Activated CD4-positive, alpha-beta memory T cell treated with anti-CD3 and anti-CD28 coated beads, Interleukin-2, amount 10 ng/mL, durations not matched to agents 7 days and 5 days (primary cell): ENCODE measurements around the gene SPECC1L. TPM values are rescaled to one million over a fixed set of nuclear protein-coding genes. Genes with fewer than 3 reads are reported as not detected.
"Not testable (repeated sequence)": the region's sequence is repeated elsewhere in the genome, so short reads cannot be mapped to it uniquely, and the experiment has no call there.

ENCODE experiments used
- CTCF ChIA-PET: fragments of 350-600 bp; sonication (Branson Sonifier 250); formaldehyde crosslinking; loops from one replicate; lab custom pipeline; 2021; ENCODE audit warnings: antibody characterized with exemption, inconsistent platforms; lab: Charles Lee
- POLR2A ChIA-PET: fragments of 350-600 bp; sonication (Branson Sonifier 250); formaldehyde crosslinking; loops from one replicate; lab custom pipeline; 2021; ENCODE audit warnings: antibody characterized with exemption; lab: Charles Lee
- DNase-seq: peaks from one replicate; pipeline ENCODE4 v3.0.0-alpha.2; 2020
- H3K27ac Mint-ChIP-seq: one replicate; pipeline ENCODE4 v1.8.0; 2021; ENCODE audit warnings: mild to moderate bottlenecking, mixed read lengths
- H3K27me3 Mint-ChIP-seq: one replicate; pipeline ENCODE4 v1.8.0; 2021; ENCODE audit warnings: mixed read lengths
- H3K36me3 Mint-ChIP-seq: one replicate; pipeline ENCODE4 v1.8.0; 2021; ENCODE audit warnings: low read depth, mixed read lengths
- H3K4me1 Mint-ChIP-seq: one replicate; pipeline ENCODE4 v1.8.0; 2021; ENCODE audit warnings: mixed read lengths
- H3K4me3 Mint-ChIP-seq: one replicate; pipeline ENCODE4 v1.8.0; 2021; ENCODE audit warnings: mild to moderate bottlenecking, mixed read lengths
- H3K9me3 Mint-ChIP-seq: one replicate; pipeline ENCODE4 v1.8.0; 2021; ENCODE audit warnings: mixed read lengths
- total RNA-seq, 2 experiments: library from RNA; stranded (reverse); gene quantifications; one replicate each; pipeline ENCODE4 v1.2.3, GENCODE V29; 2021

SPECC1L gene
- total RNA-seq, 2 experiments from 2014 or later = 33.2 to 37.9 TPM

DNA sequence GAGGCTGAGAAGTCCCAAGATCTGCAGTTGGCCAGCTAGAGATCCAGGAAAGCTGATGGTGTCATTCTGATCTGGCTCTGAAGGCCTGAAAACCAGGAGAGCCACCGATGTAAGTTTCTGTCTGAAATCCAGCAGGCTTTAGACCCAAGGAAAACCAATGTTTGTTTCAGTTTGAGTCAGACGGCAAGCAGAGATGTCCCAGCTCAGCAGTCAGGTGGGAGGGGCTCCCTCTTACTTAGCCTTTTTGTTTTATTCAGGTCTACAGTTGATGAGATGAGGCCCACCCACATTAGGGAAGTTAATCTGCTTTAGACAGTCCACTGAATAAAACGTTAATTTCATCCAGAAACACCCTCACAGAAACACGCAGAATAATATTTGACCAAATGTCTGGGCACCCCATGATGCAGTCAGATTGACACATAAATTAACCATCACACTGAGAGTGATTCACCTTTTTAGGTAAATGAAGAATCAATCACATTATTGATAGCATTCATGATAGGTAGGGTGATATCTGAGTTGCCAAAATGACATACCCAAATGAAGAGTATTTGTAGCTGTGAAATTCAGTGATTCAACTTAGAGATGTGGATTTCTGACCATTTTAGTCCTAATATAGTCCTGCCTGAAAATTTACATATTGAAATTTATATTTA, 28.0 kb downstream of the SPECC1L start:
- H3K27me3 Mint-ChIP-seq, H3K27ac Mint-ChIP-seq, CTCF ChIA-PET, DNase-seq, H3K9me3 Mint-ChIP-seq, H3K4me3 Mint-ChIP-seq, POLR2A ChIA-PET: not testable (repeated sequence)
- H3K4me1 Mint-ChIP-seq = peaks cover 31% of the 10 kb centered on the region
- H3K36me3 Mint-ChIP-seq = peaks cover 24% of the 10 kb centered on the region

DNA sequence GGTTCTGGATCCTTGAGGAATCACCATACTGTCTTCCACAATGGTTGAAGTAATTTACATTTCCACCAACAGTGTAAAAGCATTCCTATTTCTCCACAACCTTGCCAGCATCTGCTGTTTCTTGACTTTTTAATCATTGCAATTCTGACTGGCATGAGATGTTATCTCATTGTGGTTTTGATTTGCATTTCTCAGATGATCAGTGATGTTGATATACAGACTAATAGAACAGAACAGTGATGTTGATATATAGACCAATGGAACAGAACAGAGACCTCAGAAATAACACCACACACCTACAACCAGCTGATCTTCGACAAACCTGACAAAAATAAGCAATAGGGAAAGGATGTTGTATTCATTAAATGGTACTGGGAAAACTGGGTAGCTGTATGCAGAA, 29.9 kb downstream of the SPECC1L start:
- H3K4me3 Mint-ChIP-seq, DNase-seq, H3K27me3 Mint-ChIP-seq, H3K27ac Mint-ChIP-seq, H3K9me3 Mint-ChIP-seq, POLR2A ChIA-PET: not testable (repeated sequence)
- peaks cover 49% of the 10 kb centered on the region for H3K4me1 Mint-ChIP-seq
- H3K36me3 Mint-ChIP-seq = peaks cover 32% of the 10 kb centered on the region
- CTCF ChIA-PET = interaction anchor here (0.9 kb wide), 1 partner anchor 244 kb away, joined by 3 read pairs; no protein-coding TSS in a partner anchor

GRCh38 chr22:24302591-24302990, 32.0 kb downstream of the SPECC1L start:
- ChIA-PET POLR2A (no interaction called here), CTCF (no interaction called here)
- no peak overlapping the region for H3K27ac Mint-ChIP-seq
- H3K9me3 Mint-ChIP-seq = no peaks in the 10 kb centered on the region
- no peak for DNase-seq
- H3K27me3 Mint-ChIP-seq = no peaks in the 10 kb centered on the region
- peaks cover 45% of the 10 kb centered on the region for H3K36me3 Mint-ChIP-seq
- peaks cover 55% of the 10 kb centered on the region for H3K4me1 Mint-ChIP-seq
- H3K4me3 Mint-ChIP-seq = no peak overlapping the region

DNA sequence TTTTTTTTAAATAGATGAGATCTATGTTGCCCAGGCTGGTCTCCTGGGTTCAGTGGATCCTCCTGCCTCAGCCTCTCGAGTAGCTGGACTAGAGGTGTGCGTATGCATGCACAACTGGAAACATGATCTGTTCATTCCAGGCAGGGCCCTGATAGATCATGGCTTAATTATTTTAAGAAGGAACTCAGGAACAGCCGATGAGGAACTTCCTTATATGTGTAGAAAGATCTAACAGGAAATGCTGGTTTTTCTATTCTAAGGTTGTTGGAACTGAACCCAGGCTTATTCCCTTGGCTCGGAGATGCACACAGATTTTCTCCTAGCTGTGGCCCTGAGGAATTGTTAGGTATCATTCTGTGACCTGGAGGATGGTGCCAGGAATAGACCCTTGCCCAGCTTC, 32.4 kb downstream of the SPECC1L start:
- peaks cover 45% of the 10 kb centered on the region for H3K36me3 Mint-ChIP-seq
- no peak for DNase-seq
- peaks cover 55% of the 10 kb centered on the region for H3K4me1 Mint-ChIP-seq
- CTCF ChIA-PET = no interaction called here
- H3K4me3 Mint-ChIP-seq = no peak overlapping the region
- H3K27ac Mint-ChIP-seq = no peak overlapping the region
- H3K9me3 Mint-ChIP-seq = no peaks in the 10 kb centered on the region
- H3K27me3 Mint-ChIP-seq = no peaks in the 10 kb centered on the region
- POLR2A ChIA-PET = no interaction called here

GRCh38 chr22:24304062-24304675, 33.5 kb downstream of the SPECC1L start:
- ChIA-PET POLR2A (no interaction called here), CTCF (no interaction called here)
- Mint-ChIP-seq H3K36me3 (peaks cover 48% of the 10 kb centered on the region), H3K9me3 (no peaks in the 10 kb centered on the region), H3K27ac (no peak overlapping the region), H3K4me3 (no peak overlapping the region), H3K27me3 (no peaks in the 10 kb centered on the region), H3K4me1 (peaks cover 46% of the 10 kb centered on the region)
- DNase-seq = no peak

DNA sequence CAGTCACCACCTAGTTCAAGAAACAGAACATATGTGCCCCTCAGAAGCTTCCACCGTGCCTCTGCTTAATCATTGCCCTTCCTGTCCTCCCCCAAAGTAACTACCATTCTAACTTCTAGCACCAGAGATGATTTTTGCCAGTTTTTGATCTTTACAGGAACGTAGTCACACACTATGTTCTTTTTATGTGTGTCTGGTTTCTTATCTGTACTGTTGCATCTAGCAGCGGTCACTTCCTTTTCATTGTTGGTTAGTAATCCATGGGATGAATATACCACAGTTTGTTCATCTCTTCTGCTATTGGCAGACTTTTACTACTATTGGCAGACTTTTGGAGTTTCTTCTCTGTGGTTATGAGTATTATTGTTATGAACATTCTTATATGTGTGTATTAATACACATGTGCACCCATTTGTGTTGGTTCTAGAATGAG, 34.6 kb downstream of the SPECC1L start:
- CTCF ChIA-PET = no interaction called here
- no peak overlapping the region for H3K4me3 Mint-ChIP-seq
- H3K9me3 Mint-ChIP-seq = no peaks in the 10 kb centered on the region
- no peaks in the 10 kb centered on the region for H3K27me3 Mint-ChIP-seq
- peaks cover 42% of the 10 kb centered on the region for H3K4me1 Mint-ChIP-seq
- H3K36me3 Mint-ChIP-seq = peaks cover 49% of the 10 kb centered on the region
- peak overlapping the region; percentile 34 for H3K27ac Mint-ChIP-seq
- DNase-seq = no peak
- POLR2A ChIA-PET = interaction anchor here (1.0 kb wide), 1 partner anchor 105 kb away, joined by 3 read pairs; no protein-coding TSS in a partner anchor

DNA sequence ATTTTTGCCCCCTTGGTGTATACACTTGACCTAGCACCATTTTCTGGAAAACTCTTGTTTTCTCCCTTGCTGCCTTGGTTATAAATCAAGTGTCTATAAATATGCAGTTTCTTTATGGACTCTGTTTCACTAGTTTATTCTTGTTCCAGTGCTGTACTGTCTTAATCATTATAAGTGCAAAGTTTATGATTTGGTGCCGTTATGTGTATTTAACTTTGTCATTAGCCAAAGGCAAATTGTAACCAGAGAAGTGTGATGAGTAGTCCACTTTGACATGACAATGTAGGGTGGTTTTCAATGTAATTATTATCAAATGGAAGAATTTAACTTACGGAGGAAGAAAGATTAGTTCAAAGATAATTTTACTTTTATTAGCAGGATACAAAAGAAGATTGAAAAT, 40.3 kb downstream of the SPECC1L start:
- Mint-ChIP-seq H3K36me3 (peaks cover 51% of the 10 kb centered on the region), H3K27ac (no peak overlapping the region), H3K27me3 (no peaks in the 10 kb centered on the region), H3K4me1 (peaks cover 10% of the 10 kb centered on the region), H3K4me3 (no peak overlapping the region), H3K9me3 (no peaks in the 10 kb centered on the region)
- CTCF ChIA-PET = no interaction called here
- no peak for DNase-seq
- POLR2A ChIA-PET = no interaction called here

GRCh38 chr22:24315367-24315966, 44.8 kb downstream of the SPECC1L start:
- H3K27ac Mint-ChIP-seq = no peak overlapping the region
- no peak overlapping the region for H3K4me3 Mint-ChIP-seq
- no peaks in the 10 kb centered on the region for H3K9me3 Mint-ChIP-seq
- H3K4me1 Mint-ChIP-seq = peaks cover 7% of the 10 kb centered on the region
- DNase-seq = no peak
- POLR2A ChIA-PET = no interaction called here
- peaks cover 39% of the 10 kb centered on the region for H3K36me3 Mint-ChIP-seq
- CTCF ChIA-PET = no interaction called here
- H3K27me3 Mint-ChIP-seq = no peaks in the 10 kb centered on the region

- H3K4me1 Mint-ChIP-seq, POLR2A ChIA-PET, DNase-seq, H3K4me3 Mint-ChIP-seq, H3K9me3 Mint-ChIP-seq, H3K27ac Mint-ChIP-seq, H3K27me3 Mint-ChIP-seq, CTCF ChIA-PET: not testable (repeated sequence)
- peaks cover 43% of the 10 kb centered on the region for H3K36me3 Mint-ChIP-seq
Observed at GRCh38 chr22:24316264-24316663, 45.6 kb downstream of the SPECC1L start.

GRCh38 chr22:24317511-24317910, 46.9 kb downstream of the SPECC1L start:
- peaks cover 44% of the 10 kb centered on the region for H3K36me3 Mint-ChIP-seq
- POLR2A ChIA-PET, H3K9me3 Mint-ChIP-seq, H3K4me3 Mint-ChIP-seq, DNase-seq, CTCF ChIA-PET, H3K27me3 Mint-ChIP-seq, H3K4me1 Mint-ChIP-seq, H3K27ac Mint-ChIP-seq: not testable (repeated sequence)

- ChIA-PET CTCF (no interaction called here), POLR2A (no interaction called here)
- Mint-ChIP-seq H3K27me3 (no peaks in the 10 kb centered on the region), H3K9me3 (no peaks in the 10 kb centered on the region), H3K4me3 (no peak overlapping the region), H3K36me3 (peaks cover 45% of the 10 kb centered on the region), H3K4me1 (peaks cover 12% of the 10 kb centered on the region), H3K27ac (no peak overlapping the region)
- DNase-seq = no peak
Observed at GRCh38 chr22:24319451-24319850, 48.8 kb downstream of the SPECC1L start.

GRCh38 chr22:24321999-24322398, 51.4 kb downstream of the SPECC1L start:
- DNase-seq = no peak
- Mint-ChIP-seq H3K27ac (no peak overlapping the region), H3K27me3 (no peaks in the 10 kb centered on the region), H3K9me3 (no peaks in the 10 kb centered on the region), H3K4me1 (peaks cover 24% of the 10 kb centered on the region), H3K4me3 (no peak overlapping the region), H3K36me3 (peaks cover 38% of the 10 kb centered on the region)
- ChIA-PET CTCF (interaction anchor here (0.7 to 2.4 kb wide), 4 partner anchors 117 to 433 kb away, joined by 4 to 9 read pairs (median 4); no protein-coding TSS in a partner anchor), POLR2A (interaction anchor here (0.9 kb wide), 1 partner anchor 50 kb away, joined by 3 read pairs; no protein-coding TSS in a partner anchor)

DNA sequence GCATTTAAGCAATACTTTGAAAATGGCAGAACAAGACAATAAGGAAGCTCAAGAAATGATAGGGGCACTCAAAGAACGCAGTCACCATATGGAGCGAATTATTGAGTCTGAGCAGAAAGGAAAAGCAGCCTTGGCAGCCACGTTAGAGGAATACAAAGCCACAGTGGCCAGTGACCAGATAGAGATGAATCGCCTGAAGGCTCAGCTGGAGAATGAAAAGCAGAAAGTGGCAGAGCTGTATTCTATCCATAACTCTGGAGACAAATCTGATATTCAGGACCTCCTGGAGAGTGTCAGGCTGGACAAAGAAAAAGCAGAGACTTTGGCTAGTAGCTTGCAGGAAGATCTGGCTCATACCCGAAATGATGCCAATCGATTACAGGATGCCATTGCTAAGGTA, 51.9 kb downstream of the SPECC1L start:
- no peak overlapping the region for H3K27ac Mint-ChIP-seq
- H3K36me3 Mint-ChIP-seq = peaks cover 38% of the 10 kb centered on the region
- no peaks in the 10 kb centered on the region for H3K27me3 Mint-ChIP-seq
- ChIA-PET CTCF (interaction anchor here (0.7 to 2.4 kb wide), 5 partner anchors 116 to 433 kb away, joined by 4 to 9 read pairs (median 4); no protein-coding TSS in a partner anchor), POLR2A (interaction anchor here (0.9 kb wide), 1 partner anchor 51 kb away, joined by 3 read pairs; no protein-coding TSS in a partner anchor)
- DNase-seq = no peak
- no peaks in the 10 kb centered on the region for H3K9me3 Mint-ChIP-seq
- H3K4me3 Mint-ChIP-seq = no peak overlapping the region
- H3K4me1 Mint-ChIP-seq = peaks cover 24% of the 10 kb centered on the region
